Spleen (tissue), 7 donors: ENCODE results near the gene DHX38.

Experiments
- POLR2AphosphoS5 ChIP-seq, 3 donors: sonication (generic); formaldehyde crosslinking; IDR thresholded peaks; one replicate each; pipeline ENCODE4 v1.5.1; 2017; ENCODE audit warnings: antibody characterized with exemption in 3 of 3
- TF ChIP-seq, protein P1 (sequence below), 11 experiments: fragments of 200-600 bp in 7 of 11; fragments of 450-650 bp in 4 of 11; sonication (generic) in 4 of 11; IDR thresholded peaks in 8 of 11; conservative IDR thresholded peaks in 3 of 11; 1 replicate in 7 of 11; 2 replicates in 4 of 11; pipeline versions ENCODE4 v1.4.0 to v1.8.0; 2016 to 2021; ENCODE audit warnings: antibody characterized with exemption in 11 of 11, inconsistent platforms in 4 of 11, mild to moderate bottlenecking in 1 of 11
- donor health status: DM: no; HTN: no; CAD: no; lungs with moderate emphysema.
- donor health status: DM: no; HTN: no; CAD: no.
- donor health status: DM: no; HTN: no; CAD: no.

DNA sequence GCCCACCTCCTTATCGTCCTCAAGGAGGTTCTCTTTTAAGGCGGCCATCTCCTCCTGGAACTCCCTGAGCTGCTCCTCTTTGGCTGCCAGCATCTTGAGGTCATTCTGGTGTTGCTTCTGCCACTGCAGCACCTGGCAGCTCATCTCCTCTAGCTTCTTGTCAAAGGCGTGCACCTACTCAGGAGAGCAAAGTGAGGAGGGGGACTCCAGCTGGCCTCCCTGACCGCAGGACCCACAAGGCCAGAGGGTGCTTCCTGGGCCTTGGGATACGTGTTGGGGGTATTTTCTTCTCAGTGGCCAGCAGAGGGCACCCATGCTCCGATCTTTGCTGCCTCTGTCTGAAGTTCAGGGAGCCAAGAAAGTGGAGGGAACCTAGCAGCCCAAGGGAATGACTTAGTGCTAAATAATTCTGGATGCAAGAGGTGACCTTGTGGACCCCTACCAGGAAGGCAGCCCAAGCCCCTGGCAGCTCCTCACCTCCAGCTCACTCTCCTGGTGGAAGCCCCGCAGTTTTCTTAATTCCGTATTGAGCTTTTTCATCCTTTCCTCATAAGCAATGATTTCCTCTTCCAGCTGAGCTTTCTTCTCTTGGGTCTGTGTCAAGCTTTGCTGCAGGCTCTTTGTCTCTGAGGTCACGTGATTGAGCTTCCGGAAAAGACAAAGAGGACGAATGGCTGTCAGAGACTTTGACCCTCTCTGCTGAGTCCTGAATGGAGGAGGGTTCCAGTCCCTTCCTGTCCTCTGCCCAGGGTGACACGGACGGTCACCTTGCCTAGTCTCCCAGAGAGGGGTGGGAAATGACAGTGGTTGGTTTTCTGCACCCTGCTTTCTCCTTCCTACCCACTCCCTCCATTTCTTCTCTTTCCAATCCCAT is 31.4 kb downstream of the DHX38 start:
- TF ChIP-seq, protein P1, sequence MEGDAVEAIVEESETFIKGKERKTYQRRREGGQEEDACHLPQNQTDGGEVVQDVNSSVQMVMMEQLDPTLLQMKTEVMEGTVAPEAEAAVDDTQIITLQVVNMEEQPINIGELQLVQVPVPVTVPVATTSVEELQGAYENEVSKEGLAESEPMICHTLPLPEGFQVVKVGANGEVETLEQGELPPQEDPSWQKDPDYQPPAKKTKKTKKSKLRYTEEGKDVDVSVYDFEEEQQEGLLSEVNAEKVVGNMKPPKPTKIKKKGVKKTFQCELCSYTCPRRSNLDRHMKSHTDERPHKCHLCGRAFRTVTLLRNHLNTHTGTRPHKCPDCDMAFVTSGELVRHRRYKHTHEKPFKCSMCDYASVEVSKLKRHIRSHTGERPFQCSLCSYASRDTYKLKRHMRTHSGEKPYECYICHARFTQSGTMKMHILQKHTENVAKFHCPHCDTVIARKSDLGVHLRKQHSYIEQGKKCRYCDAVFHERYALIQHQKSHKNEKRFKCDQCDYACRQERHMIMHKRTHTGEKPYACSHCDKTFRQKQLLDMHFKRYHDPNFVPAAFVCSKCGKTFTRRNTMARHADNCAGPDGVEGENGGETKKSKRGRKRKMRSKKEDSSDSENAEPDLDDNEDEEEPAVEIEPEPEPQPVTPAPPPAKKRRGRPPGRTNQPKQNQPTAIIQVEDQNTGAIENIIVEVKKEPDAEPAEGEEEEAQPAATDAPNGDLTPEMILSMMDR (IDR thresholded peaks at IDR 0.05 in 8 of 11, conservative IDR thresholded peaks at IDR 0.05 in 3 of 11): peak; percentile 26 to 87 (median 73)
- no peak for TF ChIP-seq POLR2AphosphoS5 (IDR thresholded peaks at IDR 0.05)
